GM18511 (cell line): ENCODE results near the gene ZNF664.

Source experiments
- ATAC-seq: cut with Tn5 transposase; IDR thresholded peaks from one replicate; pipeline ENCODE4 v1.9.1; 2021; ENCODE audit warnings: mild to moderate bottlenecking, moderate library complexity; ENCODE audit not compliant: unreplicated experiment

ZNF664 gene

GRCh38 chr12:123987022-123987421, 14.0 kb downstream of the ZNF664 start:
- no peak for ATAC-seq

DNA sequence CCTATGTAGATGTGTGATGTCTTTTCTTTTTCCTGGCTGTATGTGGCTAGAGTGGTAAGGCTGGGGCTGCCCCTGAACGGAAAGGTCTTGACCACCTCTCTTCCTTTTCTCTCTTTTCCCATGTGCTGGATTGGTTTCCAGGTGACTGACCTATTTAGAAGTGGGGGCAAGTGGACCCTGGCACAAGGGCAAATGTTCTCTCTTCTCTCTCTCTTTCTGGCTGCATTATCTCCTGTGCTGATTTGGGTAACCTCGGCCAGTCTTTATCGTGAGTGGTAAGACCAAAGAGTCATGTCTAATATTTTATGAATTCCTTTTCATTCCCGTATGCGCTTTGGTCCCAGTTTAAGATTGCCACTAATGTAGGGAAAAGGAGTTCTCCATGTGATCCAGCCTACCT, 16.2 kb downstream of the ZNF664 start:
- ATAC-seq = no peak

- no peak for ATAC-seq
These were observed 16.7 kb downstream of the ZNF664 start for GRCh38 chr12:123989753-123990152.

- no peak for ATAC-seq
These were observed 17.5 kb downstream of the ZNF664 start for GRCh38 chr12:123990511-123990910.

GRCh38 chr12:123991372-123991951, 18.4 kb downstream of the ZNF664 start:
- ATAC-seq = no peak

- no peak for ATAC-seq
These were observed 19.3 kb downstream of the ZNF664 start for GRCh38 chr12:123992118-123992825.

- ATAC-seq = no peak
These were observed 22.2 kb downstream of the ZNF664 start for GRCh38 chr12:123995023-123995748.

GRCh38 chr12:123996581-123996980, 23.6 kb downstream of the ZNF664 start:
- no peak for ATAC-seq

- no peak for ATAC-seq
These were observed 24.2 kb downstream of the ZNF664 start for GRCh38 chr12:123997033-123997822.

DNA sequence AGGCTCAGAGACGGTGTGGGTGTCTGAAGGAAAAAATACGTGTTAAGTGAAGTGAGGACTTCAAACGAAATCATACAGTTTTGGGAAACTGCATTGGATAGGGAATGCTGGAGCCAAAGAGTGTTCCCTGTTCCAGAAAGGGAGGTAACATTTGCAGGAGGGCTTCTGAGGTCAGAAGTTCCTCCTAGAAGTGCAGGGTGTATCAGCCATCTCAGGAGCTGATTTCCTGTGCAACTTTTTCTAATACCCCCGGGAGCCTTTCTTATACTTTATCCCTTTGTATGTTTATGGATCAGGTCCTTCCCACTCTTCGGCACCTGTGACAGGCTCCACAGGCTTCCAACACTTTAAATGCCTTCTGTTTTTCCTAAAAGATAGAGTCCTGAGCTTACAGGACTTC, 24.9 kb downstream of the ZNF664 start:
- ATAC-seq = no peak

- no peak for ATAC-seq
These were observed 25.5 kb downstream of the ZNF664 start for GRCh38 chr12:123998344-123998990.

- ATAC-seq = no peak
These were observed 26.0 kb downstream of the ZNF664 start for GRCh38 chr12:123998991-123999359.

GRCh38 chr12:124000111-124000510, 27.1 kb downstream of the ZNF664 start:
- ATAC-seq = no peak

- no peak for ATAC-seq
These were observed 28.3 kb downstream of the ZNF664 start for GRCh38 chr12:124001343-124001742.

DNA sequence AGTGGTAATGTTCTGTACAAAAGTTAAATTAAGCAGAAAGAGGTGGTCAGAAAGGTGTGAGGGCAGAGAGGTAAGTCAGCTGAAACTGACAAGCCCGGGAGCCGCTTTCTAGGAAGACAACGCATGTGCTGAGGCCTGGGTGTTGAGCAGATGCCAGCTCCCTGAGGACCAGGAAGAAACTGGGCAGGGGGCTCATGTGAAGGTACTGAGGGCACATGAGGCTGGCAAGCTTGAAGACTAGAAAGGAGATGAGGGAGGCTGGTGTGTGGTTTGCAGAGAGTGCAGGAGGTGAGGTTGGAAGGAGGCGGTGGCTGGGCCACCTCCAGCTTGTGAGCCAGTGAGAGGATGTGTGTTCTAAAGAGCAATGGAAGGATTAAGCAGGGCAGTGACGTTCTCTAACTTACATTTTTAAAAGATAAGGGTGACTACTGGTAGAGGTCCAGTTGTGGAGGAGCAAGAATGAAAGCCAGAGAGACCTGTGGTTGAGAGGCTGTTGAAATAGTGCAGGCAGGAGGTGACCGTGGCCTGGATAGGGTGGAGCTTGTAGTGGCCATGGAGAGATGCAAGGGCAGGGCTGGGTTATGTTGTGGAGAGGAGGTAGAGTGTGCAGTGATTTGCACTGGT, 29.1 kb downstream of the ZNF664 start:
- ATAC-seq = no peak

GRCh38 chr12:124002654-124003053, 29.6 kb downstream of the ZNF664 start:
- ATAC-seq = no peak

GRCh38 chr12:124004233-124004875, 31.3 kb downstream of the ZNF664 start:
- no peak for ATAC-seq

- ATAC-seq = peak; percentile 63
These were observed 33.2 kb downstream of the ZNF664 start for GRCh38 chr12:124006085-124006845.
